Stomach smooth muscle (tissue), 2 donors: Measurements from ENCODE around the gene KCNT2.

ENCODE experiments used
- H3K27ac ChIP-seq: one replicate; pipeline ENCODE4 v1.7.0; 2013; ENCODE audit warnings: mild to moderate bottlenecking, low read length, inconsistent platforms
- H3K27me3 ChIP-seq, 2 donors: one replicate each; pipeline ENCODE4 v1.7.0; 2013; ENCODE audit warnings: low read length in 2 of 2; ENCODE audit not compliant: insufficient read depth in 2 of 2, control insufficient read depth in 1 of 2
- H3K36me3 ChIP-seq, 2 donors: one replicate each; pipeline ENCODE4 v1.7.0; 2013; ENCODE audit warnings: low read length in 2 of 2; ENCODE audit not compliant: control insufficient read depth in 2 of 2, insufficient read depth in 2 of 2
- H3K4me1 ChIP-seq: one replicate; pipeline ENCODE4 v1.7.0; 2013; ENCODE audit warnings: low read length; ENCODE audit not compliant: control insufficient read depth, insufficient read depth
- H3K4me3 ChIP-seq, 2 donors: one replicate each; pipeline ENCODE4 v1.7.0; 2013; ENCODE audit warnings: low read length in 2 of 2
- H3K9ac ChIP-seq, 2 donors: one replicate each; pipeline ENCODE4 v1.7.0; 2013; ENCODE audit warnings: low read length in 2 of 2, mild to moderate bottlenecking in 1 of 2
- H3K9me3 ChIP-seq, 2 donors: one replicate each; pipeline ENCODE4 v1.7.0; 2013; ENCODE audit warnings: low read length in 2 of 2; ENCODE audit not compliant: control insufficient read depth in 2 of 2
- donor health status: healthy.
- donor health status: Pancreatic carcinoma.

KCNT2 gene

DNA sequence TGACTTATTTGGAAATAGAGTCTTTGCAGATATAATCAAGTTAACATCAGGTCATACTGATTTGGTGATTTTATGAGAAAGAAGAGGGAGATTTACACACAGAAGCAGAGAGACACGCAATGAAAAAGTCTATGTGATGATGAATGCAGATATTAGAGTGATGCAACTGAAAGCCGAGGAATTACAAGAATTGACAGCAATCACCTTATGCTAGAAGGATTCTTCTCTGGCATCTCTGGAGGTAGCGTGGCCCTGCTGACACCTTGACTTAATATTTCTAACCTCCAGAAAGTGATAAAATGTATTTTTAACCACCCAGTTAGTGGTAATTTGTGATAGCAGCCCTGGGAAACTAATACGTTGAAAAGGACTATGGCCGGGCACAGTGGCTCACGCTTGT, 29.4 kb upstream of the KCNT2 start:
- Histone ChIP-seq H3K9me3 (no peaks in the 10 kb centered on the region), H3K36me3 (no peaks in the 10 kb centered on the region), H3K4me3 (no peak overlapping the region), H3K9ac (no peak overlapping the region), H3K4me1 (no peaks in the 10 kb centered on the region), H3K27me3 (no peaks in the 10 kb centered on the region), H3K27ac (no peak overlapping the region)

DNA sequence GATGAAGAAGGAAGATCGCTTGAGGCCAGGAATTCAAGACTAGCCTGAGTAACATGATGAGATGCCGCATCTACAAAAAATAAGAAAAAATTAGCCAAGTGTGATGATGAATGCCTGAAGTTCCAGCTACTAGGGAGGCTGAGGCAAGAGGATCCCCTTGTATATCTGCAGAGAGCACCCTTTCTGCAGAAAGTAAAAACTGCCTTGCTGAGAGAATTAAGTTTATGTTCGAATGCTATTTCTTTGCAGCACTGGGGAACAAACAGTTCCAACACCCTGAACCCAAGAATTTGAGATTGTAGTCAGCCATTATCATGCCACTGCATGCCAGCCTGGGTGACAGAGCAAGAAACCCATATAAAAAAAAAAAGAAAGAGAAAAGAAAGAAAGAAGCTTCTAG, 20.6 kb upstream of the KCNT2 start:
- Histone ChIP-seq H3K9ac (no peak overlapping the region), H3K4me1 (no peaks in the 10 kb centered on the region), H3K9me3 (peaks cover 0 to 3% of the 10 kb centered on the region in 2 donors), H3K27me3 (no peaks in the 10 kb centered on the region), H3K4me3 (no peak overlapping the region), H3K36me3 (no peaks in the 10 kb centered on the region), H3K27ac (no peak overlapping the region)

DNA sequence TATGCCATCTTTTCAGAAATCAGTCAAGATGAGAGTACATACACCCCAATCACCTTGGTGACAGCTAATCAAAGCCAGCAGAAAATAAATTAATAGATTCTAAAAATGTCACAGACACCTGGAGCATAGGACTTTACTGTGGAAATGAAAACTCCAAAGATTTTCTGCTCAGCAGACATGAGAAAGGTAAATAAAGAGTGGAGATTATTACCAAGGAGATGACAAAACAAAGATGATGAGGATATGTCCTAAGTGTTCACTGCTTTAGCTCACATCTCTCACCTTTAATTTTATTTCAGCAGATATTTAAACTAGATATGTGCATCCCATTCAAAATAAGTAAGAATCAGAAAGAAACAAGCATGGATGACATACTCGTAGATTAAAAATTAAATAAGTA, 14.8 kb upstream of the KCNT2 start:
- H3K36me3 ChIP-seq = no peaks in the 10 kb centered on the region
- H3K27me3 ChIP-seq = no peaks in the 10 kb centered on the region
- no peak overlapping the region for H3K9ac ChIP-seq
- no peaks in the 10 kb centered on the region for H3K4me1 ChIP-seq
- H3K9me3 ChIP-seq = no peaks in the 10 kb centered on the region
- H3K27ac ChIP-seq = no peak overlapping the region
- no peak overlapping the region for H3K4me3 ChIP-seq

DNA sequence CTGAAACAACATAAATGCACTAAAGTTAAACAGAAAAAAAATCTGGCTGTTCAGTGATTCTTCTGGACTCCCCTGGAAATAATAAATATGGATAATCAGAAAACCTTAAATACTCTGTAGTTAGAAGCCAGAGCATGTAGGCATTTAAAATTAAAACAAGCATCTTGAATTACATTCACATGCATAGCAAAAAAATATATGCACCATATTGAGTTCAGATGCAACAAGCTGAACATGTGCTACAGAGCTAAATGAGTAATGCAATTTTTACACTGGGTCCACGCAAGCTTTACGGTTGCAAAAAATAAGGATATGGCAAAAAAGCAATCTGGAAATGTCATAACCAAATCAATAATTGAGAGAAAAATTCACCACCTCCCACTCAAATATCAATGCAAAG, 11.5 kb upstream of the KCNT2 start:
- Histone ChIP-seq H3K9ac (no peak overlapping the region), H3K4me3 (no peak overlapping the region), H3K4me1 (no peaks in the 10 kb centered on the region), H3K36me3 (no peaks in the 10 kb centered on the region), H3K9me3 (no peaks in the 10 kb centered on the region), H3K27me3 (no peaks in the 10 kb centered on the region), H3K27ac (no peak overlapping the region)

DNA sequence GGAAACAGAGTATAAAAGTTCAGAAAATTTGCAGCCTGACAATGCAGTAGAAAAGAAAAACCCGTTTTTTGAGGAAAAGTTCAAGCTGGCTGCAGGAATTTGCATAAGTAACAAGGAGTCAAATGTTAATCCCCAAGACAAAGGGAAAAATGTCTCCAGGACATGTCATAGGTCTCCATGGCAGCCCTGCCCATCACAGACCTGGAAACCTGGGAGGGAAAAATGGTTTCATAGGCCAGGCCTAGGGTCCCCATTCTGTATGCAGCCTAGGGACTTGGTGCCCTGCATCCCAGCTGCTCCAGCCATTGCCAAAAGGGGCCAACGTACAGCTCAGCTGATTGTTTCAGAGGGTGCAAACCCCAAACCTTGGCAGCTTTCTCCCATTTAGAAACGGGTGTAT, 3.6 kb upstream of the KCNT2 start:
- H3K9ac ChIP-seq = no peak overlapping the region

DNA sequence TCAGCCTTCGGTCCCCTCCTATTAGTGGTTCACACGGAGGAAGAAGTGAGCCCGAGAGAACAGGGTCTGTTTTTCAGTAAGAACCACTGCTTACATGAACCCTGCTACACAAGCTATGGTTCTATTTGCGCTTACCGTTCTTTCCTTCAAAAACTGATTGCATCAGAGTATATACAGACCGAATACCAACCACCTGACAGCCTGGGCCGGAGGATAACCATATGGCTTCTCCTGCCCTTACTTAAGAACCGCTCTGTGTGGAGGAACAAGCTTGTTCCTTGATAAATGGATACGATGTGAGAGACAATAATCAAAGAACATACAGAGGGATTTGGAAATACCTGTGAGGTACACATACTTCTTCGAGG, 1.1 kb upstream of the KCNT2 start:
- Histone ChIP-seq H3K4me3 (peak overlapping the region; percentile 56 to 78), H3K9me3 (no peaks in the 10 kb centered on the region), H3K4me1 (peaks cover 4% of the 10 kb centered on the region), H3K27me3 (no peaks in the 10 kb centered on the region), H3K27ac (peak overlapping the region; percentile 53), H3K9ac (peak overlapping the region; percentile 37 to 67), H3K36me3 (no peaks in the 10 kb centered on the region)

More for the DNA sequence above, 3.6 kb upstream of the KCNT2 start:
- H3K9me3 ChIP-seq = no peaks in the 10 kb centered on the region
- peaks cover 4% of the 10 kb centered on the region for H3K4me1 ChIP-seq
- no peaks in the 10 kb centered on the region for H3K36me3 ChIP-seq
- H3K27me3 ChIP-seq = no peaks in the 10 kb centered on the region
- no peak overlapping the region for H3K27ac ChIP-seq
- H3K4me3 ChIP-seq = no peak overlapping the region

DNA sequence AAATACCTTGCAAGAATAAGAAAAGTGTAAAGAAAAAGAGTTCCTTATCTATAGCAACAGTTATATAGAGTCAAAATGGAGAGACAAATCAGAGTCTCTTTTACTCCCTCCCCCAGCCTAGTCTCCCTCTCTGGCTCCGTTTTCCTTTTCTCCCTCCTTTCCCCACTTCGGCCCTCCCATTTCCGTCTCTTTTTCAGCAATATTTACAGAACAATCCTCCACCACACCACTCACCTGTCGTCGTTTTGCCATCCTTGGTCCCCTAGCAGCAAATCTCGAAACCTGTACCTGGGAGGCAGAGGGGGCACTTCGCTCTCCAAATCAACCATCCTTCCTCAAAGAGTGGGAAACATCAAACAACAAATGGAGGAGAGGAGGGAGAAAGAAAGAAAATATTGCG, 259 bp downstream of the KCNT2 start:
- H3K9ac ChIP-seq = peak overlapping the region; percentile 67 to 72
- H3K27me3 ChIP-seq = no peaks in the 10 kb centered on the region
- no peaks in the 10 kb centered on the region for H3K36me3 ChIP-seq
- peaks cover 4% of the 10 kb centered on the region for H3K4me1 ChIP-seq
- no peaks in the 10 kb centered on the region for H3K9me3 ChIP-seq
- peak overlapping the region; percentile 53 for H3K27ac ChIP-seq
- H3K4me3 ChIP-seq = peak overlapping the region; percentile 56 to 78

DNA sequence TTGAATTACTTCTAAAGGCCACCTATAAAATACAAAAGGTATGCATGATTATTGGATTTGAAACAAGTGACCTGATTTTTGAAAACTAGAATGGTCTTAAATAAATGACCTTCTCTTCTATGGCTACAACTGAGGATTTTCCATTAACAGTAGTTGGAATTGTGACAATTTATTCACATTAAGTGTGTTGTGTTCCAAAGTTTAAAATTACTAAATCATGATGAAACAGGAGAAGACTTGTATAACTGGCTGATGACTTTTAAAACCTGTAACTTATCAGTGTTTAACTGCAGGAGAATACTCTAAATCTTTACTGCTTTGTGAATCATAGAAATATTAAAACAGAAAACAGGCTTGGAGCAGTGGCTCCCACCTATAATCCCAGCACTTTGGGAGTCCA, 4.6 kb downstream of the KCNT2 start:
- Histone ChIP-seq H3K4me3 (no peak overlapping the region), H3K9me3 (no peaks in the 10 kb centered on the region), H3K36me3 (no peaks in the 10 kb centered on the region), H3K4me1 (peaks cover 4% of the 10 kb centered on the region), H3K9ac (no peak overlapping the region), H3K27ac (no peak overlapping the region), H3K27me3 (no peaks in the 10 kb centered on the region)

DNA sequence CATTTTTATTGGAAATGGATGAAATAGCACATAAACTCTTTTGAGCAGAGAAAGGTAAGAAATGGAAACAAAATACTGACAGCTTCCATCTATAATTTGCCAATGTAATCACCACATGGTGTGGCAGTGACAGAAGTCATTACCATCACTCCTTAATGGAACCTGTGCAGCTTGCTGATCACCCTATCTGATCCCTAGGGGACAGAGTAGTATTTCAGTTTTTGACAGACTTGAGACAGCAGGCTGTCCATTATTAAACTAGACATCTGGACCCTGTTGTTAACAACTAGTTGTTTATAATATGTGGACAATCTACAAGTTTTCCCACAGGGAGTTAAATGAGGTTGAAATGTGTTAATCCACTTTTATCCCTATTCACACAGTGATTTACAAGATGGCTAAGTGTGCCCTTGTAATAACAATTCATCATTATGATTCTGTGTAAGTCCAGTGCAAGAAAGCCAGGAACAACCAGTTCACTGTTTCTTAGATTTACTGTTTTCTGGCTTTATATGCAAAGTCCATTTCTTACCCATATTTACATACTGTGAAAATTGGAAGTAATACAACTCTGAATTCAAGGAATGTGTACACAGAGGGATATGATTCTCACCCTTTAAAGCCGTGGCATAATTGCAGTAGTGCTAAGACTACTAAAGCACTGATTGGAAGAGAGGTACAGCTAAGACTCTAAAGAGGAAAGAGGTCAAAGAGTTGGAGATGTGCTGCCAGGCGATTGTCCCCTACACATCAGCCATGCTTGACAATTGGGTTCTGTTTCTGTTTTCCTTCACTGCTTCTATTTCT, 9.1 kb downstream of the KCNT2 start:
- Histone ChIP-seq H3K36me3 (no peaks in the 10 kb centered on the region), H3K9ac (no peak overlapping the region), H3K27ac (no peak overlapping the region), H3K4me3 (no peak overlapping the region), H3K9me3 (no peaks in the 10 kb centered on the region), H3K27me3 (no peaks in the 10 kb centered on the region), H3K4me1 (no peaks in the 10 kb centered on the region)

DNA sequence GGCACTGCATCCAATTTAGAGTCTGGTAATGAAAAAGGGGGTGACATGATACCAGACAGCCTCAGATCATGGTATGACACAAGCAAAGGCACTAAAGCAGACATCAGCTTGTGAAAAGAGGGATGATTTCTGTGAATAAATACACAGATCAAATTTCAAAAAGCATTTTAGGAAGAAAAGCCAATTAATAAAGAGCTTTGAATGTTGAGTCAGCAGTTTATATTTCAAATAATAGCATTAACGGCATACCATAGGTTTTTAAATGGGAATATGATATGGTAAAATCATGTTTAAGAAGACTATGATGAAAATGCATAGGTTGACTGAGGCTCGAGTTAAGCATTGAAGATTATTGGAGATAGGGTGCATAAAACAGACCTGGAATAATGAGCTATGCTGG, 13.5 kb downstream of the KCNT2 start:
- no peaks in the 10 kb centered on the region for H3K36me3 ChIP-seq
- no peak overlapping the region for H3K9ac ChIP-seq
- H3K4me3 ChIP-seq = no peak overlapping the region
- no peaks in the 10 kb centered on the region for H3K4me1 ChIP-seq
- no peaks in the 10 kb centered on the region for H3K27me3 ChIP-seq
- H3K27ac ChIP-seq = no peak overlapping the region
- H3K9me3 ChIP-seq = no peaks in the 10 kb centered on the region

DNA sequence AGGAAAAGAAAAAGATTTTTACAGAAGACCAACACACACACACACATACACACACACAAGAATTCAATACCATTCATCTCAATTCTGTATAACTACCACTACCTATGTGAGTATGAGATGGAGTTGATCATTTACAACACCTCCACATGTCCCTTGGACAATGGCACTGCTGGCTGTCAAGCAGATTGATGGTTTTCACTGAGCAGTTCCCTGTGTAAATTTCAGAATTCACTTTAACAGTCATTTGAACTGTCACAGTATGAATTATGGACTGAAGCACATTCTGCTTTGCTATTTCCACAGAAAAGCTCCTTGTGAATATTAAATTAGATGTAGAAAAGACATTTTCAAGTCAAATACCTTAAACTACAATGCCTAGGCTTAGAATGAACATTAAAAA, 14.3 kb downstream of the KCNT2 start:
- Histone ChIP-seq H3K27me3 (no peaks in the 10 kb centered on the region), H3K9ac (no peak overlapping the region), H3K9me3 (no peaks in the 10 kb centered on the region), H3K4me3 (no peak overlapping the region), H3K27ac (no peak overlapping the region), H3K4me1 (no peaks in the 10 kb centered on the region), H3K36me3 (no peaks in the 10 kb centered on the region)
